NCI-H187 treated with DMSO at 0.1 percent for 48 hours (cell line): ENCODE measurements around the gene LDLRAP1.
"Not testable (repeated sequence)": the region's sequence is repeated elsewhere in the genome, so short reads cannot be mapped to it uniquely, and the experiment has no call there.

Experiments
- DNase-seq: peaks from one replicate; lab custom pipeline; 2025; lab: John Stamatoyannopoulos, UW

Gene LDLRAP1

GRCh38 chr1:25543425-25544242, at the start of gene LDLRAP1:
TSS of gene LDLRAP1 (plus strand) at chr1:25543606. CDS start at chr1:25543699, 93 bp downstream.
- DNase-seq, result no peak

GRCh38 chr1:25494952-25495351, 48.5 kb upstream of the LDLRAP1 start:
- no peak for DNase-seq

- no peak for DNase-seq
These were observed 42.7 kb upstream of the LDLRAP1 start for GRCh38 chr1:25500694-25501093.

DNA sequence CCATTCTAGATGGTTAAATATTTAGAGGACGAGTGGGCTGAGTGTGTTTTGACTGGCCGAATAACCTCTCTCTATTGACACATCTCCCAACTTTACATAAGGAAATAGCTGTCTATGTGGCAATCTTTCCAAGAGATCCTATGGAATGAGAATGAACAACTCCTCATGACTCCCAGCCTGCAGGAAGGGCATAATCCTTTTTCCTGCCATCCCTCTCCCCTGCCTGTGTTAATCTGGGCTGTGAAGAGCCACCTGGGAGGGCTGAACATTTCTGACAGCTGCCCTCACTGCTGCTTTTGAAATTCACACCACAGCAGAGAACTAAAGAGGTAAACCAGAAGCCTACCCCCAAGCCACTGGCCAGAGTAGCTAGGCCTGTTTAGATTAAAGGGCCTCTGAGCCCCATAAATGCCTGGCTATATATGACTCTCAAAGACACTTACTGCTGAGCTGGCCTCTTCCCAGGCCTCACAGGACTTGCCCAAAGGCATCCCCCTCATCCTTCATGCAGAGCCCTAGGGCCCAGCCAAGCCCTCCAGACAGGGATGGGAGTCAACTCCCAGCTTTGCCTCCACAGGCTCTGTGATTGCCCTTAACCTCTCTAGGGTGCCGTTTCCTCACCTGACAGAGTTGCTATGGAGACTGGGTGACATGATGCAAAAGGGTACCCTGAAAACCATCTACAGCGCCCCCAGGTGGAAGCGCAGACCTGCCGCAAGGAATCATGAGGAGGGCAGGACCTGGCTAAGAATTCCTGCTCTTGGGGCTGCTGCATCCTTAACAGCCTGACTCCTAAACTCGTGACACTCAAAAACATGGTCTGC, 42.0 kb upstream of the LDLRAP1 start:
- DNase-seq, result no peak

GRCh38 chr1:25502957-25503356, 40.4 kb upstream of the LDLRAP1 start:
- no peak for DNase-seq

- no peak for DNase-seq
These were observed 39.6 kb upstream of the LDLRAP1 start for GRCh38 chr1:25503551-25504426.

GRCh38 chr1:25504706-25505595, 38.5 kb upstream of the LDLRAP1 start:
- DNase-seq, result no peak

GRCh38 chr1:25505656-25506385, 37.6 kb upstream of the LDLRAP1 start:
- DNase-seq, result no peak

- not testable (repeated sequence) for DNase-seq
These were observed 36.6 kb upstream of the LDLRAP1 start for GRCh38 chr1:25506566-25507463.

GRCh38 chr1:25513666-25514065, 29.7 kb upstream of the LDLRAP1 start:
- no peak for DNase-seq

DNA sequence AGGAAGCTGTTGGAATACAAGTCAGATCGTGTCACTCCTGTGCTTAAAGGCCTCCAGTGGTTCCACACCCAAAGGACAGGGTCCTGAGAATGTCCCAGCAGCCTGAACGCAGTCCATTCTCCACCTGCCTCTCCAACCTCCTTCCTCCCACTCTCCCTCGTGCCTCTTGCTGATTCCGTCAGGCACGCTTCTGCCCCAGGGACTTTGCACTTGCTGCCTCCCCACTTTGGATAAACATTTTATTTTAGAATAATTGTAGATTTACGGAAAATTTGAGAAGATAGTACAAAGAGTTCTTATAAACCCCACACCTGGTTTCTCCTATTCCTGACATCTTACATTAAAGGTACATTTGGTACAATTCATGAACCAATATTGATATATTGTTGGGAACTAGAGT, 28.4 kb upstream of the LDLRAP1 start:
- DNase-seq, result no peak

- no peak for DNase-seq
These were observed 26.7 kb upstream of the LDLRAP1 start for GRCh38 chr1:25516686-25517085.

DNA sequence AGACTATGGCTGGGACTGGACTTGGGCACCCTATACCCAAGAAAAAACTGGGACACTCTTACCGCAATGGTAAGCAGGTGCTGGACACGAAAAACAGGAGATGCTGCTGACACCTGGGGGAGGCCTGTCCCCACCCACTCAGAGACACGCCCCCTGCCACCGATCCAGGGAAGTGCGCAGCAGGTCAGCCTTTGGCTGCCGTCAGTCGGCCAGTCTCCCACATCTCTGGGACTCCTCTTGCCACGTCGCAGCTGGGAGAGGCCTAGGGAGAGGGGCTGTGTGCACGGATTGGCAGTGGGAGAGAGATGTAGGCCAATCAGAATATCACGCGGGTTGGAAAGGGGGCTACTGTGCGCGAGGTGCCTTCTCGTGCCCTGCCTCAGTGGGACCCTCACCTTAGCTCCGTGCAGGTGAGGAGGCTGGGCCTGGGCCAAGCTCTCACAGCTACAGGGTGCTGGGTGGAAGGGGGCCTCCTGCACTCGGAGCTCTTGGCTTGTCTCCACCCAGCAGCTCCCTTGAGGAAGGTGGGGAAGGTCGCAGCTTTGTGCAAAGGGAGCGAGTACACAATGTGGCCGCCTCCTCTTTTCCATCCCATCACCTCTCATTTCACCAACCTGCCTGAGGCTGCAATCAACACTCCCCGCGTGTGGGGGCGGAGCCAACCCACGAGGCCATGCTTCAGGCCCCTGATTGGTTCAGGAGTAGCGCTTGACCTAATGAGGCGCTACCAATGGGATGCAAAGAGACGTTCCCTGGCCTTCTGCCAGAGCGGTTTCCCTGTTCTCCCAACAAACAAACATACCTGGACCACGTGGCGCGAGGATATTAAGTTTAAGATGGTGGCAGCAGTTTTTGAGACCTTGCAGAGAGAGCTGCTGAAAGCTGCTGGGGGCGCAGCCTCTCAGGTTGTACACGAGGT, 25.7 kb upstream of the LDLRAP1 start:
- DNase-seq, result no peak

- DNase-seq, result no peak
These were observed 23.8 kb upstream of the LDLRAP1 start for GRCh38 chr1:25519624-25520023.

GRCh38 chr1:25520446-25521061, 22.9 kb upstream of the LDLRAP1 start:
- DNase-seq, result no peak

DNA sequence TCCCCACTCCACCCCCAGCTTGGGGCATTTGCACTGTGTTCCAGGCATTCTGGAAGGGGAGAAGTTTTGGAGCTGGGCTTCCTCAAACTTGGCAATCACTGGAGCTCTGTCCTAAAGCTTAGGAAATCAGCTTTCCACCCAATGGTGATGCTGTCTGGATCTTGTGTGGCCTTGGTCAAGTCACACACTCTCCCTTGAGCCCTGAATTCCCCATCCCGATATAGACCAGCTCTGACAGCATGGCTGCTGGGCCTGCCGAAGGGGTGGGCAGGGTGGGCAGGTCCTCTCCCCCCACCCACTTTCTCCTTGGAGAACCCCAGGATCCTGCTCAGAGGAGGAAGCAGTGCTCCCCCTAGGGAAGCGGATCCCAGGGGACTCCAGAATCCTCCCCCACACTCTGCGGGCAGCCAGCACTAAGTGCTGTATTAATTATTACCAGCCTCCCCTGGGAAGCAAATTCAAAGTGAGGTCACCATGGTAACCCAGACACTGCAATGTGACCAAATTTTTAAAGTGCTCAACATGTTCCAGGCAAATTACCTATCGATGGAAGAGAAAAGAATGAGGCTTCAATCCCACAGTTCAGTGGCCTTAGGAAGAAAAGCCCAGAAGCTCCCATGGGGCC, 21.3 kb upstream of the LDLRAP1 start:
- DNase-seq, result no peak

DNA sequence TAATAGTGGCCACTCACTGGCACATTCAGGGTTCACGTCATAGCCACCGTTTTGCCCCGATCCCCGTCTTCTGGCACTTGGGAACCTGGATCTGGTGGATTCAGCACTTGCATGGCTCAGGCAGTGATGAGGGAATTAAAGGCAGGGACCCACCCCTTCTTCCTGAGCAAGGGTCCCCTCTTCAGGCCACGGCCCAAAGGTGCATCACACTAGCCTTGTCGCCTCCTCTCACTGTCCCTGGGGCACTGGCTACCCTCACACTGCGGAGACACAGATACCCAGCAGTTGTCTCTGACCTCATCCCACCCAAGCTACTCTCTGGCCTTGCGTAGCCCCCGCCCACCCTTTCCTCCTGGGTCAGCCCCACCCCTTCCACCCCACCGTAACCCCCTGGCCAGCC, 19.9 kb upstream of the LDLRAP1 start:
- DNase-seq, result no peak
